CD1c-positive myeloid dendritic cell (primary cell): ENCODE results near the gene GRAP.
"Not testable (repeated sequence)": the region's sequence is repeated elsewhere in the genome, so short reads cannot be mapped to it uniquely, and the experiment has no call there.

Experiments
- DNase-seq: peaks from one replicate; pipeline ENCODE4 v3.0.0-alpha.2; 2016; ENCODE audit errors: extremely low spot score

Gene GRAP

DNA sequence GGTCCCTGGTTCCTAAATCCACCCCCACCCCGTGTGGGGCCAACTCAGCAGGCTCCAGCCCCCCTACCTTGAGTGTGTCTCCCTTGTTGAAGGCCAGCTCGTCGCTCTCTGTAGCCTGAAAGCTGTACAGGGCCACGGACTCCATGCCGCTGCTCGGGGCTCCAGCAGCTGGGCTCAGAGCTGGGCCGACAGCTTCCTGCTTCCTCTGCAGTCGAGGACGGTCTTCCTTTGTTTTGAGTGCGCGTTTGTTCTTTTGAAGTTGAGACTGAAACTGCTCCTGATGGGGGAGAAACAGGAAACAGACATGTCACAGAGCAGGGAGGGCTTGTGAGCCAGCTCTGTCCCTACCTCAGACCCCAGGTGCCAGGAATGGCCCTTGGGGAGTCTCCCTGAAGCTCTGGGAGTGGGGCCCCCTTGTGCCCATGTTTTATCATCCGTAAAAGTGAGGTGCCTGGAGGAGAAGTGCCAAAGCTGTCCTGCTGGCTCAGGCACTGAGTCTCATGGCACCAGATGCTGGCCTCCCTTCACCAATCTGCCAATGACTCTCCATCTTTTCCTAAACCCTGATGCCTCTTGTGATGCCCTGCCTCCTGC, at the start of gene GRAP:
Gene GRAP, minus strand, starts transcription at position 176 of the 594 bp plus-strand sequence. Its CDS starts 31 bp downstream, at position 145.
- DNase-seq = not testable (repeated sequence)

DNA sequence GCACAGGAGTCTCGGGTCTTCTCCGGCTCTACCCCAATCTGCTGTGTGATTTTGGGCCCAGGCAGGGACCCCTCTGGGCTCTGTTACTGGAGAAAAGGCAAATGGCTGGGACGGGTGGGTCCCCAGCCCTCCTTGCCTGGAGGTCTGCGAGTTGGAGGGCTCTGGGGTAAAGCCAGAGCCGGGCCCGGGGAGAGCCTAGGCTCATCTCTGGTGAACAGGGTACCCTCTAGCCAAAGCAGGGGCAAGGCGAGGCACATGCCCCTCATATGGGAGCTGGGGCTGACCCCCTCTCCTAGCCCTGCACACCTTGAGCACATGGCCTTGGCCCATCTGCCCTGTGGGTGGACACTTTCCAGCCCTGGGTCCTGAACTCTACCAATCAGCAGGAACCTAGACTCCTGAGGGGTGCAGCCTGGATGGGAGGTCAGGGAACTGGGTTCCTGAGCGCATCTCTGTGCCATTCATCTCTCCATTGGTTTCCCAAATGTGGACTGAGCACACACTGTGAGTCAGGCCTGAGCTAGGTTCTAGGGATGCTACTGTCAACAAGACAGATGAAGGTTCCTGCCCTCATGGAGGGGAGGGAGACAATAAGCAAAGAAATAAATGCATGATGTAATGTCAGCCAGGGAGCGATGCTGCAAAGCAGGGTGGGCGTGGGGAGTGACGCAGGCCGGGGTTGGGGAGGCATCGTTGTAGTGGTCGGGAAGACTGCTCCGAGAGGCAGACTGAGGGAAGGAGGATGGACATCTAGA, 47.1 kb upstream of the GRAP start:
- DNase-seq = not testable (repeated sequence)

DNA sequence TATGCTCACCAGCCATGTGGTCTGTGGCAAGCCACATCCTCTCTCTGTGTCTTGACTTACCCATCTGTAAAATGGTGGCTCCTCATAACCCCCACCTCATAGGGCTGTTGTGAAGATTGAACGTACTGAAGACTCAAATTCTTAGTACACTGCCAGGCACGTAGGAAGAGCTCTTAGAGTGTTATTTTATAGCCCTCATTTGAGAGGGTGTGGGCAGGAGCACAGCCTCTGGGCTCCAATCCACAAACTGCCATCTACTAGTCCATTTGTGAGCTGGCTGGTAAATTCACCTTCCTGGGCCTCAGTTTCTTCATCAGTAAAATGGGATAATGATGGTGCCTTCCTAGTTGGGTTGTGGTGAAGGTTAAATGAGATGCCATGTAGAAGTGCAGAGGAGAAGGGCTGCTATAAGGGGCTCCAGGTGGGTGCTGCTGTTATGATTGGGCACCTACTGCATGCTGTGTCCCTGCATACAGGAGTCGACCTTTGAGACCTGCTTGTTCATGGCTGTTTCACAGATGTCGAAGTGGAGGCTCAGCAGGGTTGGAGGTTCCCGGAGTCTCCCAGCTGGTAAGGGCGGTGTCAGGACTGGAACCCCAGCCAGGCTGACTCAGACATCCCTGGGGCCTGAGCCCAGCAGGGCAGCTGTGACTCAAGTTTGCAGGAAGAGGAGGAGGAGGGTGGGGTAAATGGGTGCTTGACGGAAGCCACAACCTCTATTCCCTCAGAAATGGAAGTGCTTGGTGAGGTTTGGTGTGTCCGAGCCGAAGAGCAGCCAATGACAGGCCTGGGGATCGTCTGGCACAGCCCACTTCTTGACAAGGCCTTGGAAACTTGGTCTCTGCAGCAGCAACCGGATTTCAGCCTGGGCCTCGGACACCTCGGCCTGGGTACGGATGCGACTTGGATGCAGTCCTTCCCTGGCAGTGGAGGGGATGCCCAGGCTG, 46.3 kb upstream of the GRAP start:
- peak; percentile 0 for DNase-seq

DNA sequence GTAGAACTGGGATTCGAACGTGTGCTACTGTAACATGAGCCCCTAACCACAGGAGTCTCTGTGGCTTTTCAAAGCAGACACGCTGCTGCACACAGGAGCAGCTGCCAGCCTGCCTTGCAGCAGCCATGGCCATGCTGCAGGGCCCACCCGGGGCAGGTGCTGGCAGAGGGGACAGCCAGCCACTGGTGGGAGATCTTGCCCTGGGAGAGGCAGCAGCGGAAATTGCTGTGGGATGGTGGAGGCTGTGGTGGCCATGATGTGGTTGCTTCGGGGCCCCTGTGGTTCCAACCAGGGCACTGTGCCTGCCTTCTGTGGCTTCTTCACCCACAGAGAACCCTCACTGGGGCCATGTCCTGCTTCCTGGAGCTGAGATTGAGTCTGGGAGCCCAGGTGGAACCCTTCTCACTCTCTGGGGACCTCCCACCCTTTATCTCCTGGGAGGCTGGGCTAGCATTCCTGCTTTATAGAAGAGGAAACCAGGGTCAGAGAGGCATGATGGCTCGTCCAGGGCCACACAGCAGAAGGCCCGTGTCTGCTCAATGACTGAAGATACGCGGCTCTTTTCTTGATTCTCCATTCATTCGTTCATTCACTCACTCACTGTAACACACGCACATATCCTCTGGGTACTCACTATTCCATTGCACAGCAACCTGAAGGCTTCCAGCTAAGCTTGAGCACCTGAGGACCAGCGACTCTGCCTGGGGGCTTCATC, 43.5 kb upstream of the GRAP start:
- not testable (repeated sequence) for DNase-seq

DNA sequence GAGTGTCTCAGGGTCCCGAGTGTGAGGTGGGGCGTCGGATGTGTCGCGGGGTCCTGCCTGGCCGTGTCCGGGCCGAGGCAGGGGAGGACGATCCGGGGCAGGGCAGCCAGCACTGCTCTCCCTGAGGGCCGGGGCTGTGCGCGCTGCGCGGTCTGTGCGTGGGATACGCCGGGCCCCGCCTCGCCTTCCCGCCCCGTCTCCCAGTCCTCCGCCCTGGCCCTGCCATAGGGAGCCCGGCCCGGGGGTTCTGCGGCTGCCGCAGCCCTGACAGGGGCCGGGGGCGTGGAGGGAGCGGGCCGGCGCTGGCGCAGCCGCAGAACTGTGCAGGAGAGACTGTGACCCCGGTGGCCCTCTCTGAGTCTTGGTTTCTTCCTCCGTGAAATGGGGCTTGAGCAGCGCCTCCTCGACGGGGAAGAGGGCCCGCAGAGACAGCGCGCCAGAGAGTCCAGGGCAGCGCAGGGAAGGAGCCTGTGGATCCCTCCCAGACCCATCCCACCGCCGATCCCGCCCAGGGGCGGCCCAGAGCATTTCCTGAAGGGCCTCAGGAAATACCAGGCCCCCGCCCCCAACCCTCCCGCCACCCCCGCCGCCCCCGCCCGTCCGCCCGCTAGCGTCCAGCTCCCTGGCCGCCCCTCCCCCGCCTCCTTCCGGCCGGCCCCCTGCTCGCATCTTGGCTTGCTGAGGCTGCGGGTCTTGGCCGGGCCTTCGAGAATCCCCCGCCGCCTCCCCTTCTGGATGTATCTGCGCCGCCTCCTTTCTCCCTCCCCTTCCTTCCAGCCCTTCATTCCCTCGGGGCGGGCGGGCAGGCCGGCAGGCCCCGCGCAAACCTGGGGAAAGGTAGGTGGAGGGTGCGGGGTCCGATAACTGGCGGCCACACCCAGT, 42.3 kb upstream of the GRAP start:
- DNase-seq = not testable (repeated sequence)

DNA sequence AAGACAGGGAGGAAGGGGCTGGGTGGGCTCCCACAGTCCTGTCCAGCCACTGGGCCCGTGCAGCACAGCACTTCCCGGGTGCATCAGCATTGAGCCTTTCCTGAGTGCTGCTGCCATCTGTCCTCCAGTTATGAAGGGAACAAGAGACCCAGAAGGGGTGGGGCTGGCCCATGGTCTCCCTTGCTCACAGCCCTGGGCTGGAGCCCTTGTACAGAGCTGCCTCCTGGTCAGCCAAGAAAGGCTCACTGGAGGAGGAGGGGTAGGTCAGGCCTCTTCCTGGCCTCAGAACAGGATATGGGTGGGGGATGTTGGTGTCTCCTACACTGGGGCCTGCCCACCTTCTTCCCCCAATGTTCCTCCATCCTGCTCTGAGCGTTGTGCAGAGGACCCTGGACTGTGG, 30.6 kb upstream of the GRAP start:
- not testable (repeated sequence) for DNase-seq

DNA sequence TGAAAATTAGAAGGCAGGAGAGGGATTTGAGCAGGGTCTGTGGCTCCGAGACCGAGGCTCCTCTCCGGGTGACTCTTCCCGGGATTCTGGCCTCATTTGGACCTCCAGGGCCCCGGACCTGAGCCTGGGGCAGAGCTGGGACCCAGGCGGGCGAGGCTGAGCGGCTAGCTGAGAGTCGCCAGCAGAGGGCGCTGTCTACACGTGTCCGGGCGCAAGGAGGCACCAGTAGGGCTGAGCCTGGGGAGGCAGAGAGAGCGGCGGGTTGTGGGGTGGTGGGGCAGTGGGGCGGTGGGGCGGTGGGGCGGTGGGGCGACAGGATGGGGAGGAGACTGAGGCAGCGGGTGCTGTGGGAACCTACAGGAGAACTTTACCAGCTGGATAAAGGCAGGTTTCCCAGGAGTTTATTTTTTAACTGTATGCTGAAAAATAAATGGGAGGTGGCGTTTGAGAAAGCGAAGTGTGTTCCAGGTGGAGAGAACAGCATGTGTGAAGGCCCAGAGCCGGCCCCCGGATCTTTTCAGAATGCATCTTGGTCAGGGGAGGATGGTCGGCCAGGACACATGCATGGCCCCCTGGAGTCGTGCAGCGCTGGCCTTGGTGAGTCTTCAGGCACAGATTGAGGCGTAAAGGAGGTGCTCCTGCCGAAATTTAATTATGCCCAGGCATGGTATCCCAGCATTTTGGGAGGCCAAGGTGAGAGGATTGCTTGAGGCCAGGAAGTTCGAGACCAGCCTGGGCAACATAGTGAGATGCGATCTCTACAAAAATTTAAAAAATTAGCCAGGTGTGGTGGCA, 29.8 kb upstream of the GRAP start:
- not testable (repeated sequence) for DNase-seq

DNA sequence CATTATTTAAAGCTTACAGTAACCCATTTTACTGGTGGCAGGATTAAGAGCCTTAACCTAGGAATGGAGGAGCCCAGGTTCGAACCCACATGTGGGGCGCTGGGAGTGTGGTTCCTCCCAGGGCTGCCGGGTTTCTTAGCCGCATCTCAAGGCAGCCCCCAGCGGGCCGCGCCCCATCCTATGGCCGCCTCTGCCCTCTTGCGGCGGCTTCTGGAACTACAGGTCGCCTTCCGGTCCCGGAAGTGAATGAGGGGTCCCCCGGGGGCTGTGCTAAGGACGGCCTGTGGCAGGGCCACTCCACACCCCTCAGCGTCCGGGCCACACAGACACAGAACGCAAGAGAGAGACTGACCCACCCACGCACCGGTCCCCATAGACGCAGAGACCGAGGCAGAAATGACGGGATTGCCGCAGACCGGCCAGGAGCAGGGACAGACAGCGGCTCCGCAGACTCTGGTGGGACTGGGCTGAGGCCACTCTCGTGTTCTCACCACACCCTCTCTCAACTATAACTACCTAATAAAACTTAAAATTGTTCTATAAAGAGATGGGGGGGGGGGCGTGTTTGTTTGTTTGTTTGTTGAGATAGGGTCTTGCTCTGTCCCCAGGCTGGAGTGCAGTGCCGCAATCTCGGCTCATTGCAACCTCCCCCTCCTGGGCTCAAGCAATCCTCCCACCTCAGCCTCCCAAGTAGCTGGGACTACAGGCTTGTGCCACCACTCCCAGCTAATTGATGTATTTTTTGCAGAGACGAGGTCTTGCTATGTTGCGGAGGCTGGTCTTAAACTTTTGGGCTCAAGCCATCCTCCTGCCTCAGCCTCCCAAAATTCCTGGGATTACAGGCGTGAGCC, 23.8 kb upstream of the GRAP start:
- not testable (repeated sequence) for DNase-seq

DNA sequence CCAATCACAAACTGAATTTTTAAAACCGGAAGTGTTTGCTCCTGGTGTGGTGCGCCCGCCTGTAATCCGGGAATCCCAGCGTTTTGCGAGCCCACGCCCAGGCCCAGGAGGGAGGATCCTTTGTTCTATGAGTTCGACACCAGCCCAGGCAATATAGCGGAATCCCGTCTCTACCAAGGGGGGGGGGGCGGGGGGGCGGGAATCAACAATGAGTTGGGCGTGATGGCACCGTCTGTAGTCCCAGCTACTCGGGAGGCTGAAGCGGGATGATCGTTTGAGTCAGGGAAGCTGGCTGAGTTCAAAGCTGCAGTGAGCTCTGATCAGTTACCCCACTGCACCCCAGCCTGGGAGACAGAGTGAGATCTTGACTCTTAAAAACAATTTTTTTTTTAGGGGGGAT, 17.6 kb upstream of the GRAP start:
- DNase-seq = not testable (repeated sequence)

DNA sequence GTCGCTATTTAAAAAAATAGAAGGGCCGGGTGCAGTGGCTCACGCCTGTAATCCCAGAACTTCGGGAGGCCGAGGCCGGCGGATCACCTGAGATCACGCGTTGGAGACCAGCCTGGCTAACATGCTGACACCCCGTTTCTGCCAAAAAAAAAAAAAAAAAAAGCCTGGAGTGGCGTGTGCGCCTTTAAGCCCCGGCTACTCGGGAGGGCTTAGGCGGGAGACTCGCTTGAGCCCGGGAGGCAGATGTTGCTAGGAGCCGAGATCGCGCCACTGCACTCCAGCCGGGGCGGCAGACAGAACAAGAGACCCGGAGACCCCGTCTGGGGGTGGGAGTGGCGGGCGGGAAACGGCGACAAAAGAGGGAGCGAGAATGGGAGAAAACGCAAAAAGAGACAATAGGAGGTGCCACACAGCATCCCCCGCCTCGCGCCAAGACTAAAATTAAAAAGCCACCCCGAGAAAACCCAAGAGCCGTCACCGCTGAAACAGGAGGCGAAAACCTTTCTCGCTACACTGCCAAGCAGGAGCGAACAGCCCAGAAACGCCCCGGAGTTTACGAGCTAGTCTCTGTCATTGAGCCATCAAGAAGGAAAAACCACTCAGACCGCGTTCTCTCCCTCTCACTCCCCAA, 16.7 kb upstream of the GRAP start:
- DNase-seq = not testable (repeated sequence)

DNA sequence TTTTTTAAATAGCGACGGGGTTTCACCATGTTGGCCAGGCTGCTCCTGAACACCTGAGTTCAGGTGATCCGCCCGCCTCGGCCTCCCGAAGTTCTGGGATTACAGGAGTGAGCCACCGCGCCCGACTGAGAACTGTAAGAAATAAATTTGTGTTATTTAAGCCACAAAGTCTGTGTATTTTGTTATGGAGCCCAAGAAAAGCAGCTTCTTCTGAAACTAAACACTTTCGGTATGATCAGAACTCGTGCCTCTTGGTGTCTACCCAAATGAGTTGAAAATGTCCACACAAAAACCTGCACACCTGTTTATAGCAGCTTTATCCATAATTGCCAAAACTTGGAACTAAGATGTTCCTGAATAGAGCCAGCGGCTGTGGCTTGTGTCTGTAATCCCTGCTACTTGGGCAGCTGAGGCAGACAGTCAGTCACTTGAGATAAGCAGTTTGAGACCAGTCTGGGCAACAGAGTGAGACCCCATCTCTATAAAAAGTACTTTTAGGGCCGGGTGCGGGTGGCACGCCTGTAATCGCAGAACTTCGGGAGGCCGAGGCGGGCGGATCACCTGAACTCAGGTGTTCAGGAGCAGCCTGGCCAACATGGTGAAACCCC, 16.1 kb upstream of the GRAP start:
- not testable (repeated sequence) for DNase-seq

DNA sequence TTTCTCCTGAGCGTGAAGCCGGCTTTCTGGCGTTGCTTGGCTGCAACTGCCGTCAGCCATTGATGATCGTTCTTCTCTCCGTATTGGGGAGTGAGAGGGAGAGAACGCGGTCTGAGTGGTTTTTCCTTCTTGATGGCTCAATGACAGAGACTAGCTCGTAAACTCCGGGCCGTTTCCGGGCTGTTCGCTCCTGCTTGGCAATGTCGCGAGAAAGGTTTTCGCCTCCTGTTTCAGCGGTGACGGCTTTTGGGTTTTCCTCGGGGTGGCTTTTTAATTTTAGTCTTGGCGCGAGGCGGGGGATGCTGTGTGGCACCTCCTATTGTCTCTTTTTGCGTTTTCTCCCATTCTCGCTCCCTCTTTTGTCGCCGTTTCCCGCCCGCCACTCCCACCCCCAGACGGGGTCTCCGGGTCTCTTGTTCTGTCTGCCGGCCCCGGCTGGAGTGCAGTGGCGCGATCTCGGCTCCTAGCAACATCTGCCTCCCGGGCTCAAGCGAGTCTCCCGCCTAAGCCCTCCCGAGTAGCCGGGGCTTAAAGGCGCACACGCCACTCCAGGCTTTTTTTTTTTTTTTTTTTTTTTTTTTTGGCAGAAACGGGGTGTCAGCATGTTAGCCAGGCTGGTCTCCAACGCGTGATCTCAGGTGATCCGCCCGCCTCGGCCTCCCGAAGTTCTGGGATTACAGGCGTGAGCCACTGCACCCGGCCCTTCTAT, 15.4 kb upstream of the GRAP start:
- DNase-seq = not testable (repeated sequence)

DNA sequence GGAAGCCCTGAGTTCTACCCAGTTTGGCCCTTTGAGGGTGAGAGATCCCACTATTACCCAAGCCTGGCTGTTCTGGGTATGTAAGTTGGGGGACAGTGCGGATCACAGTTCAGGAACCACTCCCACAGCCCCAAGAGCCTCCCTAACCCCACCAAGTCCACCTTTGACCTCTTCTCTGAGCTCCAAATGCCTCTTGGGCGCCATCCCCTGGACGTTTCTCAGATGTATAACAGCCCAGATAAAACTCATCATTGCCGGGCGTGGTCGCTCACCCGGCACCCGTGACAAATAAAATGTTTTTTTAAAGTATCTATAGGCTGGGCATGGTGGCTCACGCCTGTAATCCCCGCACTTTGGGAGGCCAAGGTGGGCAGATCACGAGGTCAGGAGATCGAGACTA, 8.7 kb upstream of the GRAP start:
- DNase-seq = not testable (repeated sequence)

DNA sequence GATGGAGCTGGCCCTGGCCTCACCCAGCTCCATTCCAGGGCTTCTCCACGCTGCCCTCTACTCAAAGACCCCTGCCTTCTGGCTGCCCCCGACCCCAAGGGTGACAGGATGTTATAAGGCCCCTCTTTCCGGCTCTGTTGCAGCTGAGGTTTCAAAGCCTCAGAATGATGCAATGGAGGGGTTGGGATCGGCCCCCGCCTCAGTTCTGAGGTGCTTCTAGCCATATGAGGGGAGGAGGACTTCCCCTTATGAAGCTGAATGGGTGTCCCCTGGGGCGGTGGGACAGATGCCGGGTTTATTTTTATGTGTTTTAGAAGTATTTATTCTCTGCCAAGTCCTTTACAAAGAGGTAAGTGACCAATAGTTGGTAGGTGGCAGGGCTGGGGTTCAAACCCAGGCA, 2.1 kb upstream of the GRAP start:
- DNase-seq = not testable (repeated sequence)

DNA sequence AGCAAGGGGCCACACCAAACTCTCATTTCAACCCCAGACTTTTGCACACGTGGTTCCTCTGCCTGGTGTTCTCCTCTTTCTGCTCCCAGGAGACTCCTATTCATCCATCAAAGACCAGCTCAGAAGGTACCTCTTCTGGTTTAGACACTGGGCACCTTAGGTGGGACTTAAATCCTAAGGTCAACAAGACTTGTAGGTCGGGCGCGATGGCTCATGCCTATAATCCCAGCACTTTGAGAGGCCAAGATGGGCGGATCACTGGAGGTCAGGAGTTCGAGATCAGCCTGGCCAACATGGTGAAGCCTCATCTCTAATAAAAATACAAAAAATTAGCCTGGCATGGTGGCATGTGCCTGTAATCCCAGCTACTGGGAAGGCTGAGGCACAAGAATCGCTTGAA, 753 bp upstream of the GRAP start:
- not testable (repeated sequence) for DNase-seq

DNA sequence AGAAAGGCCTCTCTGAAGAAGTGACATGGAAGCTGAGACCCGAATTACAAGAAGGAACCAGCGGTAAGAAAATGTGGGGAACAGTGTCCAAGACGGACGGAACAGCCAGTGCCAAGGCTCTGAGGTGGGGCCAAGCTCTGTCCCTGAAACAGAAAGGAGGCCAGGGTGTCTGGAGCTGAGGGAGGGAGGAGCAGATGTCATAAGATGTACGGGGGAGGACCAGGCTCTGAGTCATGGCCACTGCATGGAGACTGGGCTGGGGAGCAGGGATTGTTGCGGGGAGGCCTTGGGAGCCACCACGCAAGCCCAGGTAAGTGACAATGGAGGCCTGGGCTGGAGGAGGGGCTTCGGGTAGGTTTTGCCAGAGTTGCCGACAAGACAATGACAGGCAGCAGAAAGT, 2.1 kb downstream of the GRAP start:
- not testable (repeated sequence) for DNase-seq

DNA sequence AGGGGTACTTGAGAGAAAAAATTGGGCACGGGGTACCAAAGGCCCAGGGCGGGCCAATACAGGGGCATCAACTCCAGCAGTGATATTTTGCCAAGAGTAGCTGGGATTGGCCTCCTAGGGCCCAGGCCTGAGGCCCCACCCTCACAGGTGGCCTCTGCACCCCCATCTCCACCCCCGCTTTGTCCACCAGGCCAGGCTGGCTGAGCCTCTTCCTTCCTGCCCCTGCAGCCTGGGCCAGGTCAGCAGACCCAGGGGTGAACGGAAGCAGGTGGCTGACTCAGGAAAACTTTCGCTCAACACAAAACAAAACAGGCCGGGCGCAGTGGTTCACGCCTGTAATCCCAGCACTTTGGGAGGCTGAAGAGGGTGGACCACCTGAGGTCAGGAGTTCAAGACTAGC, 3.7 kb downstream of the GRAP start:
- DNase-seq = not testable (repeated sequence)
